SK-N-SH (cell line): Measurements from ENCODE around the gene FAM234A. TPM values are rescaled to one million over a fixed set of nuclear protein-coding genes. Genes with fewer than 3 reads are reported as not detected.
"Not testable (repeated sequence)": the region's sequence is repeated elsewhere in the genome, so short reads cannot be mapped to it uniquely, and the experiment has no call there.

Experiments
- CTCF ChIA-PET: fragments of 300-600, 350-600 bp; formaldehyde crosslinking; extraction: SDS; loops from one replicate; lab custom pipeline; 2021; lab: Yijun Ruan, JAX
- POLR2A ChIA-PET: fragments of 350-600 bp; sonication (Branson Sonifier 250); formaldehyde crosslinking; extraction: SDS; loops from one replicate; lab custom pipeline; 2020; ENCODE audit warnings: antibody characterized with exemption, inconsistent platforms; lab: Yijun Ruan, JAX
- DNase-seq: peaks from one replicate; pipeline ENCODE4 v3.0.0; 2012
- H2AFZ ChIP-seq: fragments of 200-600 bp; sonication (generic); 2 replicates; pipeline ENCODE4 v1.8.1; 2016; ENCODE audit warnings: antibody characterized with exemption, mild to moderate bottlenecking, low read depth
- H3F3A ChIP-seq: fragments of 200-600 bp; sonication (generic); replicated peaks from 2 replicates; pipeline ENCODE3; 2016; ENCODE audit warnings: antibody characterized with exemption, mild to moderate bottlenecking; ENCODE audit not compliant: insufficient read depth
- H3K27ac ChIP-seq, 2 experiments: fragments of 200-500 bp in 1 of 2; fragments of 200-600 bp in 1 of 2; sonication (Bioruptor generic) in 1 of 2; sonication (generic), shearing (Covaris generic) in 1 of 2; 2 replicates each; pipeline versions ENCODE4 v1.5.1 to v1.6.1; 2014 to 2016; ENCODE audit warnings: low read depth in 2 of 2, inconsistent platforms in 1 of 2, low read length in 1 of 2, mild to moderate bottlenecking in 1 of 2, mixed read lengths in 1 of 2
- H3K27me3 ChIP-seq: fragments of 200-600 bp; sonication (generic), shearing (Covaris generic); 2 replicates; pipeline ENCODE4 v1.6.1; 2016; ENCODE audit warnings: mixed run types; ENCODE audit not compliant: insufficient read depth
- H3K36me3 ChIP-seq, 2 experiments: fragments of 200-500 bp in 1 of 2; fragments of 200-600 bp in 1 of 2; sonication (Bioruptor generic) in 1 of 2; sonication (generic) in 1 of 2; replicated peaks in 1 of 2; 2 replicates each; pipeline versions ENCODE3 to v1.5.1; 2014 to 2016; ENCODE audit warnings: low read length in 1 of 2, mild to moderate bottlenecking in 1 of 2; ENCODE audit not compliant: insufficient read depth in 2 of 2, control insufficient read depth in 1 of 2
- H3K4me1 ChIP-seq, 2 experiments: fragments of 200-500 bp in 1 of 2; fragments of 200-600 bp in 1 of 2; sonication (Bioruptor generic) in 1 of 2; sonication (generic), shearing (Covaris generic) in 1 of 2; 2 replicates each; pipeline versions ENCODE4 v1.5.1 to v1.6.1; 2014 to 2016; ENCODE audit warnings: low read depth in 1 of 2, low read length in 1 of 2, mixed run types in 1 of 2; ENCODE audit not compliant: insufficient read depth in 2 of 2, control insufficient read depth in 1 of 2
- H3K4me2 ChIP-seq: fragments of 200-600 bp; sonication (generic), shearing (Covaris generic); 2 replicates; pipeline ENCODE4 v1.6.1; 2017; ENCODE audit warnings: mixed run types
- H3K4me3 ChIP-seq, 2 experiments: fragments of 200-500 bp in 1 of 2; fragments of 200-600 bp in 1 of 2; sonication (Bioruptor generic) in 1 of 2; sonication (generic), shearing (Covaris generic) in 1 of 2; 2 replicates each; pipeline versions ENCODE4 v1.5.1 to v1.8.1; 2014 to 2016; ENCODE audit warnings: low read depth in 2 of 2, inconsistent platforms in 1 of 2, low read length in 1 of 2, mild to moderate bottlenecking in 1 of 2, mixed read lengths in 1 of 2, moderate library complexity in 1 of 2
- H3K79me2 ChIP-seq: fragments of 200-600 bp; sonication (generic); 2 replicates; pipeline ENCODE4 v1.8.1; 2017; ENCODE audit warnings: mild to moderate bottlenecking; ENCODE audit not compliant: insufficient read depth
- H3K9ac ChIP-seq: fragments of 200-600 bp; sonication (generic); 2 replicates; pipeline ENCODE4 v1.6.1; 2017; ENCODE audit warnings: mixed run types
- H3K9me2 ChIP-seq: fragments of 200-600 bp; sonication (generic); 2 replicates; pipeline ENCODE4 v1.6.1; 2017; ENCODE audit warnings: mixed run types
- H3K9me3 ChIP-seq: fragments of 200-600 bp; sonication (generic); 2 replicates; pipeline ENCODE4 v1.6.1; 2017; ENCODE audit warnings: mixed run types, mild to moderate bottlenecking, moderate library complexity
- H4K20me1 ChIP-seq: fragments of 200-600 bp; sonication (generic); 2 replicates; pipeline ENCODE4 v1.6.1; 2017; ENCODE audit warnings: mild to moderate bottlenecking, mixed run types; ENCODE audit not compliant: insufficient read depth
- EP300 ChIP-seq, 2 experiments: IDR thresholded peaks; 2 replicates each; pipeline versions ENCODE4 v1.4.0 to v1.6.1; 2012; ENCODE audit warnings: borderline replicate concordance in 1 of 2, low read depth in 1 of 2, low read length in 1 of 2
- MXI1 ChIP-seq: IDR thresholded peaks from 2 replicates; pipeline ENCODE4 v1.6.1; 2012; ENCODE audit warnings: mild to moderate bottlenecking, low read depth, low read length, improper control_type of control experiment
- SMC3 ChIP-seq: IDR thresholded peaks from 2 replicates; pipeline ENCODE4 v1.6.1; 2012; ENCODE audit warnings: low read depth, low read length, improper control_type of control experiment
- WGBS: methylation state at CpG from one replicate; pipeline ENCODE4 v1.1.6; 2017; ENCODE audit warnings: low lambda C conversion rate; 5-methylcytosine and 5-hydroxymethylcytosine counted together
- polyA plus RNA-seq, 3 experiments: library from polyadenylated mRNA; depleted of rRNA; stranded (reverse); fragments of >200 nt; gene quantifications; 2 replicates each; pipeline ENCODE4 v1.2.3, GENCODE V29; 2012
- TF ChIP-seq, protein P1 (sequence below): IDR thresholded peaks from 2 replicates; pipeline ENCODE4 v1.4.0; 2012; ENCODE audit warnings: low read depth, borderline replicate concordance

FAM234A gene
- polyA plus RNA-seq, 1 of the 3 experiments (the other 2 are of a cell fraction) = 126 TPM

- no peak for DNase-seq
- Histone ChIP-seq H2AFZ (peak overlapping the region; percentile 90), H3K4me2 (peak overlapping the region; percentile 99; the same call in 1 of the 2 replicates), H3K4me1 (peaks cover 10% of the 10 kb centered on the region in 2 experiments; a peak in 3 of 4 replicates), H3K9me3 (no peaks in the 10 kb centered on the region), H3K9ac (no peak overlapping the region), H4K20me1 (peaks cover 34% of the 10 kb centered on the region), H3K79me2 (peaks cover 42% of the 10 kb centered on the region), H3K36me3 (peaks cover 26 to 30% of the 10 kb centered on the region in 2 experiments), H3K4me3 (peak overlapping the region; percentile 78 to 100), H3K27me3 (no peaks in the 10 kb centered on the region), H3F3A (peaks cover 16% of the 10 kb centered on the region), H3K27ac (peak overlapping the region; percentile 94 to 96; a peak in 2 of 4 replicates), H3K9me2 (no peaks in the 10 kb centered on the region)
- ChIA-PET POLR2A (no interaction called here), CTCF (interaction anchor here (0.7 to 2.0 kb wide), 4 partner anchors 9 to 123 kb away, joined by 3 to 5 read pairs (median 4); no protein-coding TSS in a partner anchor)
- WGBS = 85% methylated on average over 22 of the region's 22 CpGs
- TF ChIP-seq, protein P1, sequence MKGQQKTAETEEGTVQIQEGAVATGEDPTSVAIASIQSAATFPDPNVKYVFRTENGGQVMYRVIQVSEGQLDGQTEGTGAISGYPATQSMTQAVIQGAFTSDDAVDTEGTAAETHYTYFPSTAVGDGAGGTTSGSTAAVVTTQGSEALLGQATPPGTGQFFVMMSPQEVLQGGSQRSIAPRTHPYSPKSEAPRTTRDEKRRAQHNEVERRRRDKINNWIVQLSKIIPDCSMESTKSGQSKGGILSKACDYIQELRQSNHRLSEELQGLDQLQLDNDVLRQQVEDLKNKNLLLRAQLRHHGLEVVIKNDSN = 0 out of 2 replicates have a peak, but pooled peaks have one; percentile 2
- TF ChIP-seq EP300 (IDR thresholded peaks at IDR 0.05; ENCODE audit: borderline replicate concordance in 1 of 2, low read depth in 1 of 2, low read length in 1 of 2) = no peak
Measured at GRCh38 chr16:229731-230281, 4.8 kb upstream of the FAM234A start.

- H3K9me2 ChIP-seq, DNase-seq, H3K9ac ChIP-seq, H3K4me2 ChIP-seq, POLR2A ChIA-PET, H3K9me3 ChIP-seq, H2AFZ ChIP-seq, H3K4me3 ChIP-seq, H3K27me3 ChIP-seq, H3K27ac ChIP-seq: not testable (repeated sequence)
- Histone ChIP-seq H3K36me3 (peaks cover 24 to 29% of the 10 kb centered on the region in 2 experiments), H3K4me1 (peaks cover 10% of the 10 kb centered on the region in 2 experiments; a peak in 3 of 4 replicates), H3F3A (peaks cover 21% of the 10 kb centered on the region), H4K20me1 (peaks cover 34% of the 10 kb centered on the region), H3K79me2 (peaks cover 36% of the 10 kb centered on the region)
- WGBS = 93% methylated on average over 18 of the region's 18 CpGs
- CTCF ChIA-PET = interaction anchor here (1.3 to 2.0 kb wide), 2 partner anchors 8 to 123 kb away, joined by 3 to 5 read pairs; no protein-coding TSS in a partner anchor
Measured at GRCh38 chr16:230351-230750, 4.3 kb upstream of the FAM234A start.

DNA sequence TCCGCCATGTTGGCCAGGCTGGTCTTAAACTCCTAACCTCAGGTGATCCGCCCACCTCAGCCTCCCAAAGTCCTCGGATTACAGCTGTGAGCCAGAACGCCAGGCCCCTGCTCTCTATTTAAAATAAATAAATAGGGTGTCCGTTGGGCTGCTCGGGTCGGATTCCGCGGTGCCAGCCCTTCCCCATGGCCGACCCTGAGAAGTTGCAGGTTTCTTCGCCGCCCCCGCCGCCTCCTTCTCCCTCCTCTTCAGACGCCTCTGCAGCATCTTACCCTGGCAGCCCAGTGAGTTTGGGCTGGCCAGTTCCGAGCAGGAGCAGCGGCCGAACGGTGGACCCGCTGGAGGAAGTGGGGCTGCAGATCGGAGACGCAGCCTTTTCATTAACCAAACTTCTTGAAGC lies 3.7 kb upstream of the FAM234A start:
- Histone ChIP-seq H2AFZ (no peak overlapping the region), H3K4me2 (no peak overlapping the region), H3K4me1 (peaks cover 10% of the 10 kb centered on the region in 2 experiments; a peak in 3 of 4 replicates), H3K36me3 (peaks cover 19 to 25% of the 10 kb centered on the region in 2 experiments), H3F3A (peaks cover 27% of the 10 kb centered on the region), H3K27ac (no peak overlapping the region), H3K9ac (no peak overlapping the region), H3K27me3 (no peaks in the 10 kb centered on the region), H4K20me1 (peaks cover 29% of the 10 kb centered on the region), H3K9me3 (no peaks in the 10 kb centered on the region), H3K4me3 (no peak overlapping the region), H3K9me2 (no peaks in the 10 kb centered on the region), H3K79me2 (peaks cover 31% of the 10 kb centered on the region)
- WGBS = 93% methylated on average over 20 of the region's 22 CpGs
- no peak for DNase-seq
- TF ChIP-seq SMC3 (no peak), MXI1 (no peak)
- POLR2A ChIA-PET = no interaction called here
- CTCF ChIA-PET = no interaction called here
